ENCODE data around the gene HELQ. TPM values are rescaled to one million over a fixed set of nuclear protein-coding genes. Genes with fewer than 3 reads are reported as not detected.
A peak's percentile ranks its signal among the peaks of the same experiment; 100 is the strongest.

HELQ gene
- total and polyA plus RNA-seq, 2 of the 13 experiments (the other 11 are each of a cell fraction or from before 2014, with no cell fraction given), result 6.6 to 10.8 TPM

DNA sequence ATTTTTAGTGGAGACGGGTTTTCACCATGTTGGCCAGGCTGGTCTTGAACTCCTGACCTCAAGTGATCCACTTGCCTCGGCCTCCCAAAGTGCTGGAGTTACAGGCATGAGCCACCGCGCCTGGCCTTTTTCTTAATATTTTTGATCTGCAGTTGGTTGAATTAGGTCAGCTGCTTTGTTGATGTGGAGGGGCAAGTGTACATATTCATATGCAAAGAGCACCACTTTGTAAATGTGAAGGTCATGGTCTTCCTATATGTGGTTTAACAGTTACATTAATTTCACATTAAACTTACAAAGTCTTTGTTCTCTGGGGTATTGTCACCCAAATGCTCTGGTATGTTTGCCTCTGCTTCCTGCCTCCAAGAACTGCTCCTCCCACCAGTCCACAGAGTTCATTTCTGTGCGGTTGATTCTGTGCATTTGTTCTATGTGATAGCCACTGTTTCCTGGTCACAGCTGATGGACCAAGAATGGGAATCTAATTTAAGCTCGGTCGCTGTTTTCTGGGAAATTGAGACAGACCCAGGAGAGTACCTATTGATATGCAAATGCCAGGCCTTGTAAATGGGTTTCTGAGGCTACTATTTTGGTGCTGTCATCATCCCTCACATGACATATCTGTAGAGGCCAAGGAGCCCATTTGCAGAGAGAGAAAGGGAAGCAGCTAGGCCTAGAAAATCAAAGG is 94.1 kb downstream of the HELQ start (continued):
- TF ChIP-seq AGO2 (optimal IDR thresholded peaks at IDR 0.05; ENCODE audit: low read depth, low read length) (no peak), PLRG1 (conservative IDR thresholded peaks at IDR 0.05) (no peak), ZNF383 (CRISPR knock-in tag; IDR thresholded peaks at IDR 0.05; ENCODE audit: borderline replicate concordance) (no peak), ZBTB21 (CRISPR knock-in tag; IDR thresholded peaks at IDR 0.05) (no peak), HNRNPL (IDR thresholded peaks at IDR 0.05; ENCODE audit: low read depth, low read length) (no peak), ZBTB42 (CRISPR knock-in tag; IDR thresholded peaks at IDR 0.05) (no peak), ZNF577 (CRISPR knock-in tag; IDR thresholded peaks at IDR 0.05; ENCODE audit: borderline replicate concordance, low read depth) (no peak), NR2F6 (IDR thresholded peaks at IDR 0.05) (peak; percentile 81), NR2F6 (CRISPR knock-in tag; IDR thresholded peaks at IDR 0.05) (peak; percentile 67), CAMTA2 (CRISPR knock-in tag; IDR thresholded peaks at IDR 0.05; ENCODE audit: borderline replicate concordance) (no peak), NR3C1 (CRISPR knock-in tag; IDR thresholded peaks at IDR 0.05) (no peak), PHF20 (CRISPR knock-in tag; IDR thresholded peaks at IDR 0.05) (no peak), TBP (CRISPR knock-in tag; IDR thresholded peaks at IDR 0.05) (no peak), NR2C2 (CRISPR knock-in tag; IDR thresholded peaks at IDR 0.05; ENCODE audit: borderline replicate concordance) (no peak), GATAD1 (CRISPR knock-in tag; IDR thresholded peaks at IDR 0.05) (peak; percentile 64; the same call in 1 of the 2 replicates), CEBPB (IDR thresholded peaks at IDR 0.05; ENCODE audit: borderline replicate concordance, low read depth, low read length) (no peak), NFE2 (CRISPR knock-in tag; IDR thresholded peaks at IDR 0.05) (no peak), TP53 (CRISPR knock-in tag; conservative IDR thresholded peaks at IDR 0.05) (no peak), TCF7 (IDR thresholded peaks at IDR 0.05; ENCODE audit: low read depth) (peak; percentile 86), GABPA (IDR thresholded peaks at IDR 0.05; ENCODE audit: low read depth, low read length) (no peak), GABPA (CRISPR knock-in tag; IDR thresholded peaks at IDR 0.05; ENCODE audit: low read depth) (0 out of 2 replicates have a peak, but pooled peaks have one; percentile 31)
- TF ChIP-seq, protein P1, sequence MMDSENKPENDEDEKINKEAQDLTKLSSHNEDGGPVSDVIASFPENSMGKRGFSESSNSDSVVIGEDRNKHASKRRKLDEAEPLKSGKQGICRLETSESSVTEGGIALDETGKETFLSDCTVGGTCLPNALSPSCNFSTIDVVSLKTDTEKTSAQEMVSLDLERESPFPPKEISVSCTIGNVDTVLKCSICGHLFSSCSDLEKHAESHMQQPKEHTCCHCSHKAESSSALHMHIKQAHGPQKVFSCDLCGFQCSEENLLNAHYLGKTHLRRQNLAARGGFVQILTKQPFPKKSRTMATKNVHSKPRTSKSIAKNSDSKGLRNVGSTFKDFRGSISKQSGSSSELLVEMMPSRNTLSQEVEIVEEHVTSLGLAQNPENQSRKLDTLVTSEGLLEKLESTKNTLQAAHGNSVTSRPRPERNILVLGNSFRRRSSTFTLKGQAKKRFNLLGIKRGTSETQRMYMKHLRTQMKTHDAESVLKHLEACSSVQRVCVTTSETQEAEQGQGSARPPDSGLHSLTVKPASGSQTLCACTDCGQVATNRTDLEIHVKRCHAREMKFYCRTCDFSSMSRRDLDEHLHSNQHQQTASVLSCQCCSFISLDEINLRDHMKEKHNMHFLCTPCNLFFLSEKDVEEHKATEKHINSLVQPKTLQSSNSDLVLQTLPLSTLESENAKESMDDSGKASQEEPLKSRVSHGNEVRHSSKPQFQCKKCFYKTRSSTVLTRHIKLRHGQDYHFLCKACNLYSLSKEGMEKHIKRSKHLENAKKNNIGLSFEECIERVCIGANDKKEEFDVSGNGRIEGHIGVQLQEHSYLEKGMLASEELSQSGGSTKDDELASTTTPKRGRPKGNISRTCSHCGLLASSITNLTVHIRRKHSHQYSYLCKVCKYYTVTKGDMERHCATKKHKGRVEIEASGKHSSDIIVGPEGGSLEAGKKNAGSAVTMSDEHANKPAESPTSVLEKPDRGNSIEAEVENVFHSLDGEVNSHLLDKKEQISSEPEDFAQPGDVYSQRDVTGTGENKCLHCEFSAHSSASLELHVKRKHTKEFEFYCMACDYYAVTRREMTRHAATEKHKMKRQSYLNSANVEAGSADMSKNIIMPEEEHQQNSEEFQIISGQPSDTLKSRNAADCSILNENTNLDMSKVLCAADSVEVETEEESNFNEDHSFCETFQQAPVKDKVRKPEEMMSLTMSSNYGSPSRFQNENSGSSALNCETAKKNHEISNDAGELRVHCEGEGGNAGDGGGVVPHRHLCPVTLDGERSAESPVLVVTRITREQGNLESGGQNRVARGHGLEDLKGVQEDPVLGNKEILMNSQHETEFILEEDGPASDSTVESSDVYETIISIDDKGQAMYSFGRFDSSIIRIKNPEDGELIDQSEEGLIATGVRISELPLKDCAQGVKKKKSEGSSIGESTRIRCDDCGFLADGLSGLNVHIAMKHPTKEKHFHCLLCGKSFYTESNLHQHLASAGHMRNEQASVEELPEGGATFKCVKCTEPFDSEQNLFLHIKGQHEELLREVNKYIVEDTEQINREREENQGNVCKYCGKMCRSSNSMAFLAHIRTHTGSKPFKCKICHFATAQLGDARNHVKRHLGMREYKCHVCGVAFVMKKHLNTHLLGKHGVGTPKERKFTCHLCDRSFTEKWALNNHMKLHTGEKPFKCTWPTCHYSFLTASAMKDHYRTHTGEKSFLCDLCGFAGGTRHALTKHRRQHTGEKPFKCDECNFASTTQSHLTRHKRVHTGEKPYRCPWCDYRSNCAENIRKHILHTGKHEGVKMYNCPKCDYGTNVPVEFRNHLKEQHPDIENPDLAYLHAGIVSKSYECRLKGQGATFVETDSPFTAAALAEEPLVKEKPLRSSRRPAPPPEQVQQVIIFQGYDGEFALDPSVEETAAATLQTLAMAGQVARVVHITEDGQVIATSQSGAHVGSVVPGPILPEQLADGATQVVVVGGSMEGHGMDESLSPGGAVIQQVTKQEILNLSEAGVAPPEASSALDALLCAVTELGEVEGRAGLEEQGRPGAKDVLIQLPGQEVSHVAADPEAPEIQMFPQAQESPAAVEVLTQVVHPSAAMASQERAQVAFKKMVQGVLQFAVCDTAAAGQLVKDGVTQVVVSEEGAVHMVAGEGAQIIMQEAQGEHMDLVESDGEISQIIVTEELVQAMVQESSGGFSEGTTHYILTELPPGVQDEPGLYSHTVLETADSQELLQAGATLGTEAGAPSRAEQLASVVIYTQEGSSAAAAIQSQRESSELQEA (CRISPR knock-in tag; IDR thresholded peaks at IDR 0.05; ENCODE audit: not compliant biosample characterization), result no peak
- TF ChIP-seq, protein P2, sequence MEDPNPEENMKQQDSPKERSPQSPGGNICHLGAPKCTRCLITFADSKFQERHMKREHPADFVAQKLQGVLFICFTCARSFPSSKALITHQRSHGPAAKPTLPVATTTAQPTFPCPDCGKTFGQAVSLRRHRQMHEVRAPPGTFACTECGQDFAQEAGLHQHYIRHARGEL (CRISPR knock-in tag; IDR thresholded peaks at IDR 0.05), result no peak
- TF ChIP-seq, protein P3, sequence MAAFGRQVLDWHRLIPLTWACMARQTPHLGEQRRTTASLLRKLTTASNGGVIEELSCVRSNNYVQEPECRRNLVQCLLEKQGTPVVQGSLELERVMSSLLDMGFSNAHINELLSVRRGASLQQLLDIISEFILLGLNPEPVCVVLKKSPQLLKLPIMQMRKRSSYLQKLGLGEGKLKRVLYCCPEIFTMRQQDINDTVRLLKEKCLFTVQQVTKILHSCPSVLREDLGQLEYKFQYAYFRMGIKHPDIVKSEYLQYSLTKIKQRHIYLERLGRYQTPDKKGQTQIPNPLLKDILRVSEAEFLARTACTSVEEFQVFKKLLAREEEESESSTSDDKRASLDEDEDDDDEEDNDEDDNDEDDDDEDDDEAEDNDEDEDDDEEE (CRISPR knock-in tag; IDR thresholded peaks at IDR 0.05), result no peak
